ENCODE measurements around the gene ITIH5. TPM values are rescaled to one million over a fixed set of nuclear protein-coding genes. Genes with fewer than 3 reads are reported as not detected.

The ITIH5 gene
- polyA plus RNA-seq, 1 donor from 2014 or later = 0.28 TPM

DNA sequence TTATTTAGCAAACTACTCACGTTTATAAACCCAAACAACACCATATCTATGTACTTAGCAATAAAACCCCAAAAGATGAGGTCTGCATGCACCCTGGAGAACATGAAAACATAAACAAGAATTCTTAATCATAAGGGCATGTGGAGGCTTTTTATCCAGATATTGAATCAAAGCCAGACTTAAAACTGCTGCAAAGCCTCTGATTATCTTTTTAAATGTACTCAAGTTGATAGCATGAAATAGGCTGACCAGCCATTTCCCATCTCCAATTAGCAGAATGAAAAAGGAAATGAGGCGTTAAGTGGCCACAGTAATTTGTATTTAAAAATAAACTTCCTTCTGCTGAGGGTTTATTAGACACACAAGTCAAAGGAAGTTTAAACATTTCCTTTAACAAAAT, 48.3 kb downstream of the ITIH5 start:
- TF ChIP-seq, protein P1, sequence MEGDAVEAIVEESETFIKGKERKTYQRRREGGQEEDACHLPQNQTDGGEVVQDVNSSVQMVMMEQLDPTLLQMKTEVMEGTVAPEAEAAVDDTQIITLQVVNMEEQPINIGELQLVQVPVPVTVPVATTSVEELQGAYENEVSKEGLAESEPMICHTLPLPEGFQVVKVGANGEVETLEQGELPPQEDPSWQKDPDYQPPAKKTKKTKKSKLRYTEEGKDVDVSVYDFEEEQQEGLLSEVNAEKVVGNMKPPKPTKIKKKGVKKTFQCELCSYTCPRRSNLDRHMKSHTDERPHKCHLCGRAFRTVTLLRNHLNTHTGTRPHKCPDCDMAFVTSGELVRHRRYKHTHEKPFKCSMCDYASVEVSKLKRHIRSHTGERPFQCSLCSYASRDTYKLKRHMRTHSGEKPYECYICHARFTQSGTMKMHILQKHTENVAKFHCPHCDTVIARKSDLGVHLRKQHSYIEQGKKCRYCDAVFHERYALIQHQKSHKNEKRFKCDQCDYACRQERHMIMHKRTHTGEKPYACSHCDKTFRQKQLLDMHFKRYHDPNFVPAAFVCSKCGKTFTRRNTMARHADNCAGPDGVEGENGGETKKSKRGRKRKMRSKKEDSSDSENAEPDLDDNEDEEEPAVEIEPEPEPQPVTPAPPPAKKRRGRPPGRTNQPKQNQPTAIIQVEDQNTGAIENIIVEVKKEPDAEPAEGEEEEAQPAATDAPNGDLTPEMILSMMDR (IDR thresholded peaks at IDR 0.05; ENCODE audit: poor library complexity, severe bottlenecking) = no peak
- TF ChIP-seq MXI1 (conservative IDR thresholded peaks at IDR 0.05; ENCODE audit: poor library complexity, severe bottlenecking) (no peak), TAF1 (IDR thresholded peaks at IDR 0.05; ENCODE audit: low read depth) (no peak), EP300 (conservative IDR thresholded peaks at IDR 0.05; ENCODE audit: poor library complexity, severe bottlenecking) (no peak), POLR2AphosphoS5 (IDR thresholded peaks at IDR 0.05) (no peak), SMC3 (conservative IDR thresholded peaks at IDR 0.05; ENCODE audit: poor library complexity) (no peak), REST (IDR thresholded peaks at IDR 0.05; ENCODE audit: borderline replicate concordance) (no peak), RAD21 (conservative IDR thresholded peaks at IDR 0.05) (no peak), EZH2 (IDR thresholded peaks at IDR 0.05; ENCODE audit: borderline replicate concordance, insufficient read depth, low read length, poor library complexity, severe bottlenecking) (no peak)
- Histone ChIP-seq H4K20me1 (ENCODE audit: insufficient read depth) (no peaks in the 10 kb centered on the region), H3K36me3 (ENCODE audit: insufficient read depth, low read length) (no peaks in the 10 kb centered on the region), H3K9me3 (ENCODE audit: low read length) (no peaks in the 10 kb centered on the region), H3K9me2 (ENCODE audit: insufficient read depth, low read length) (no peaks in the 10 kb centered on the region), H3F3A (ENCODE audit: insufficient read depth, low read length, poor library complexity, severe bottlenecking) (no peaks in the 10 kb centered on the region), H3K4me2 (ENCODE audit: low read length) (no peak overlapping the region), H3K79me2 (replicated peaks; ENCODE audit: insufficient read depth, low read length) (no peaks in the 10 kb centered on the region), H3K27me3 (ENCODE audit: insufficient read depth, low read depth, low read length) (no peaks in the 10 kb centered on the region), H2AFZ (ENCODE audit: low read depth, low read length) (no peak overlapping the region), H3K4me3 (ENCODE audit: low read length) (no peak overlapping the region), H3K9ac (ENCODE audit: low read length) (no peak overlapping the region), H3K27ac (ENCODE audit: low read length) (no peak overlapping the region)

GRCh38 chr10:7611909-7612308, 54.9 kb downstream of the ITIH5 start:
- H3K79me2 ChIP-seq (replicated peaks; ENCODE audit: insufficient read depth, low read length) = no peaks in the 10 kb centered on the region
- TF ChIP-seq SMC3 (conservative IDR thresholded peaks at IDR 0.05; ENCODE audit: poor library complexity) = no peak
- TF ChIP-seq MXI1 (conservative IDR thresholded peaks at IDR 0.05; ENCODE audit: poor library complexity, severe bottlenecking) = no peak
- TF ChIP-seq REST (IDR thresholded peaks at IDR 0.05; ENCODE audit: borderline replicate concordance) = no peak
- no peak for TF ChIP-seq RAD21 (conservative IDR thresholded peaks at IDR 0.05)
- TF ChIP-seq TAF1 (IDR thresholded peaks at IDR 0.05; ENCODE audit: low read depth) = no peak
- TF ChIP-seq EZH2 (IDR thresholded peaks at IDR 0.05; ENCODE audit: borderline replicate concordance, insufficient read depth, low read length, poor library complexity, severe bottlenecking) = no peak
- TF ChIP-seq, protein P1 (IDR thresholded peaks at IDR 0.05; ENCODE audit: poor library complexity, severe bottlenecking) = no peak
- H3K9me3 ChIP-seq (ENCODE audit: low read length) = no peaks in the 10 kb centered on the region

More at GRCh38 chr10:7611909-7612308, 54.9 kb downstream of the ITIH5 start:
- H3K9ac ChIP-seq (ENCODE audit: low read length) = no peak overlapping the region
- no peak overlapping the region for H3K4me3 ChIP-seq (ENCODE audit: low read length)
- H3K9me2 ChIP-seq (ENCODE audit: insufficient read depth, low read length) = no peaks in the 10 kb centered on the region
- H3K4me2 ChIP-seq (ENCODE audit: low read length) = no peak overlapping the region
- no peak overlapping the region for H2AFZ ChIP-seq (ENCODE audit: low read depth, low read length)
- no peaks in the 10 kb centered on the region for H3F3A ChIP-seq (ENCODE audit: insufficient read depth, low read length, poor library complexity, severe bottlenecking)
- H3K27me3 ChIP-seq (ENCODE audit: insufficient read depth, low read depth, low read length) = no peaks in the 10 kb centered on the region
- no peaks in the 10 kb centered on the region for H4K20me1 ChIP-seq (ENCODE audit: insufficient read depth)
- no peak overlapping the region for H3K27ac ChIP-seq (ENCODE audit: low read length)
- no peaks in the 10 kb centered on the region for H3K36me3 ChIP-seq (ENCODE audit: insufficient read depth, low read length)
